HEK293 (cell line): Measurements from ENCODE around the gene PRKCQ.

Experiments used
- BCL11A ChIP-seq: fragments of 450-650 bp; formaldehyde crosslinking; IDR thresholded peaks from 2 replicates; pipeline ENCODE4 v1.5.1; 2016; ENCODE audit warnings: low read depth, missing biosample characterization, missing genetic modification characterization
- CTCF ChIP-seq: fragments of 450-650 bp; formaldehyde crosslinking; IDR thresholded peaks from 2 replicates; pipeline ENCODE4 v1.5.1; 2016; ENCODE audit warnings: missing biosample characterization, missing genetic modification characterization
- HOXC10 ChIP-seq: sonication (generic); formaldehyde crosslinking; IDR thresholded peaks from 2 replicates; pipeline ENCODE4 v1.8.1; 2023; ENCODE audit warnings: mild to moderate bottlenecking, missing genetic modification reagents
- KLF7 ChIP-seq: fragments of 450-650 bp; formaldehyde crosslinking; IDR thresholded peaks from 2 replicates; pipeline ENCODE4 v1.5.1; 2016; ENCODE audit warnings: missing biosample characterization, missing genetic modification characterization, borderline replicate concordance
- PATZ1 ChIP-seq: fragments of 450-650 bp; formaldehyde crosslinking; IDR thresholded peaks from 2 replicates; pipeline ENCODE4 v1.5.1; 2016; ENCODE audit warnings: missing biosample characterization, missing genetic modification characterization
- ZBTB49 ChIP-seq: fragments of 450-650 bp; formaldehyde crosslinking; IDR thresholded peaks from 2 replicates; pipeline ENCODE4 v1.5.1; 2016; ENCODE audit warnings: missing biosample characterization, missing genetic modification characterization, low read depth
- ZNF10 ChIP-seq: fragments of 450-650 bp; formaldehyde crosslinking; IDR thresholded peaks from 2 replicates; pipeline ENCODE4 v1.5.1; 2017; ENCODE audit warnings: missing biosample characterization, missing genetic modification characterization
- ZNF175 ChIP-seq: fragments of 450-650 bp; formaldehyde crosslinking; IDR thresholded peaks from 2 replicates; pipeline ENCODE4 v1.5.1; 2016; ENCODE audit warnings: missing biosample characterization, missing genetic modification characterization
- ZNF311 ChIP-seq: fragments of 450-650 bp; formaldehyde crosslinking; IDR thresholded peaks from 2 replicates; pipeline ENCODE4 v1.5.1; 2017; ENCODE audit warnings: missing biosample characterization, missing genetic modification characterization, borderline replicate concordance
- ZNF768 ChIP-seq: fragments of 450-650 bp; formaldehyde crosslinking; IDR thresholded peaks from 2 replicates; pipeline ENCODE4 v1.5.1; 2018; ENCODE audit warnings: missing biosample characterization, mild to moderate bottlenecking, missing genetic modification characterization

GRCh38 chr10:6473430-6473829, 106.6 kb downstream of the PRKCQ start:
- TF ChIP-seq ZNF10 (no peak), ZNF311 (no peak), ZNF768 (tag by site-specific recombination) (no peak), HOXC10 (no peak), CTCF (tag by site-specific recombination) (no peak), PATZ1 (tag by site-specific recombination) (no peak), BCL11A (tag by site-specific recombination) (no peak), ZNF175 (tag by site-specific recombination) (no peak), KLF7 (tag by site-specific recombination) (no peak), ZBTB49 (tag by site-specific recombination) (no peak)
